Heart left ventricle (tissue), 13 donors: ENCODE results near the gene SCARF1.

Experiments
- POLR2A ChIP-seq, 2 donors: fragments of 450-650 bp; IDR thresholded peaks; one replicate each; pipeline ENCODE4 v1.6.1; 2017; ENCODE audit warnings: antibody characterized with exemption in 2 of 2, mild to moderate bottlenecking in 2 of 2, moderate library complexity in 2 of 2
- TF ChIP-seq, protein P1 (sequence below), 12 donors: fragments of 200-600 bp; sonication (generic) in 4 of 12; IDR thresholded peaks; one replicate each; pipeline versions ENCODE4 v1.5.0 to v1.8.0; 2018 to 2022; ENCODE audit warnings: antibody characterized with exemption in 12 of 12, mild to moderate bottlenecking in 5 of 12
- donor health status: ischemic (EF 13 %, LVEDD 7.1; RV severe dilation, severe dysfunction).
- donor health status: DM: no; HTN: yes; CAD: no.
- donor health status: DM: no; HTN: no; CAD: no.
- donor health status: ischemic (EF 25% LVEDD 6.9; RV normal size, moderate dysfunction).
- donor health status: ischemic (EF 25% LVEDD 5.7; RV mildly dilated, moderate dysfunction).
- donor health status: ischemic (EF 35%, LVEDD 5.7; RV mildly dilated, moderate dysfunction).
- donor health status: nonischemic (EF 11% LVEDD 7.7; RV severe dilation, severe dysfunction).
- donor health status: DM: yes; HTN: yes; CAD: no.
- donor health status: PGD.
- donor health status: ischemic (EF 29% LVEDD 5.4; RV normal size, mild dysfunction).
- donor health status: nonischemic (EF 23%, LVEDD 6.1; RV moderate dilation, normal function).

GRCh38 chr17:1643999-1644492 is 1.5 kb downstream of the SCARF1 start:
- TF ChIP-seq, protein P1, sequence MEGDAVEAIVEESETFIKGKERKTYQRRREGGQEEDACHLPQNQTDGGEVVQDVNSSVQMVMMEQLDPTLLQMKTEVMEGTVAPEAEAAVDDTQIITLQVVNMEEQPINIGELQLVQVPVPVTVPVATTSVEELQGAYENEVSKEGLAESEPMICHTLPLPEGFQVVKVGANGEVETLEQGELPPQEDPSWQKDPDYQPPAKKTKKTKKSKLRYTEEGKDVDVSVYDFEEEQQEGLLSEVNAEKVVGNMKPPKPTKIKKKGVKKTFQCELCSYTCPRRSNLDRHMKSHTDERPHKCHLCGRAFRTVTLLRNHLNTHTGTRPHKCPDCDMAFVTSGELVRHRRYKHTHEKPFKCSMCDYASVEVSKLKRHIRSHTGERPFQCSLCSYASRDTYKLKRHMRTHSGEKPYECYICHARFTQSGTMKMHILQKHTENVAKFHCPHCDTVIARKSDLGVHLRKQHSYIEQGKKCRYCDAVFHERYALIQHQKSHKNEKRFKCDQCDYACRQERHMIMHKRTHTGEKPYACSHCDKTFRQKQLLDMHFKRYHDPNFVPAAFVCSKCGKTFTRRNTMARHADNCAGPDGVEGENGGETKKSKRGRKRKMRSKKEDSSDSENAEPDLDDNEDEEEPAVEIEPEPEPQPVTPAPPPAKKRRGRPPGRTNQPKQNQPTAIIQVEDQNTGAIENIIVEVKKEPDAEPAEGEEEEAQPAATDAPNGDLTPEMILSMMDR (IDR thresholded peaks at IDR 0.05), result no peak
- no peak for TF ChIP-seq POLR2A (IDR thresholded peaks at IDR 0.05)
